GM21619 (cell line): ENCODE measurements around the gene E2F7.
"Not testable (repeated sequence)": the region's sequence is repeated elsewhere in the genome, so short reads cannot be mapped to it uniquely, and the experiment has no call there.

Experiments used
- ATAC-seq: cut with Tn5 transposase; IDR thresholded peaks from one replicate; pipeline ENCODE4 v1.9.1; 2021; ENCODE audit not compliant: unreplicated experiment

Gene E2F7

GRCh38 chr12:77065361-77066204, at the start of gene E2F7:
TSS of gene E2F7 (minus strand) at chr12:77065569. CDS start at chr12:77064635, 934 bp downstream.
- peak; percentile 69 for ATAC-seq

- ATAC-seq, result no peak
Measured at GRCh38 chr12:77113971-77114370, 48.6 kb upstream of the E2F7 start.

- no peak for ATAC-seq
Measured at GRCh38 chr12:77108707-77109106, 43.3 kb upstream of the E2F7 start.

GRCh38 chr12:77107121-77107520, 41.8 kb upstream of the E2F7 start:
- no peak for ATAC-seq

- ATAC-seq, result no peak
Measured at GRCh38 chr12:77104792-77105191, 39.4 kb upstream of the E2F7 start.

- ATAC-seq, result no peak
Measured at GRCh38 chr12:77104286-77104685, 38.9 kb upstream of the E2F7 start.

- no peak for ATAC-seq
Measured at GRCh38 chr12:77102691-77103090, 37.3 kb upstream of the E2F7 start.

- no peak for ATAC-seq
Measured at GRCh38 chr12:77102123-77102522, 36.8 kb upstream of the E2F7 start.

GRCh38 chr12:77099799-77100198, 34.4 kb upstream of the E2F7 start:
- ATAC-seq, result no peak

- no peak for ATAC-seq
Measured at GRCh38 chr12:77097846-77098245, 32.5 kb upstream of the E2F7 start.

- ATAC-seq, result not testable (repeated sequence)
Measured at GRCh38 chr12:77092227-77092626, 26.9 kb upstream of the E2F7 start.

GRCh38 chr12:77089686-77090220, 24.4 kb upstream of the E2F7 start:
- no peak for ATAC-seq

GRCh38 chr12:77087427-77087826, 22.1 kb upstream of the E2F7 start:
- ATAC-seq, result no peak

GRCh38 chr12:77082021-77082420, 16.7 kb upstream of the E2F7 start:
- no peak for ATAC-seq

GRCh38 chr12:77079631-77080030, 14.3 kb upstream of the E2F7 start:
- no peak for ATAC-seq

- ATAC-seq, result no peak
Measured at GRCh38 chr12:77078231-77078630, 12.9 kb upstream of the E2F7 start.

- ATAC-seq, result no peak
Measured at GRCh38 chr12:77076886-77077285, 11.5 kb upstream of the E2F7 start.

- not testable (repeated sequence) for ATAC-seq
Measured at GRCh38 chr12:77073894-77074293, 8.5 kb upstream of the E2F7 start.

GRCh38 chr12:77072833-77073495, 7.6 kb upstream of the E2F7 start:
- no peak for ATAC-seq

GRCh38 chr12:77070800-77071449, 5.6 kb upstream of the E2F7 start:
- ATAC-seq, result no peak

- ATAC-seq, result peak; percentile 78
Measured at GRCh38 chr12:77070382-77070781, 5.0 kb upstream of the E2F7 start.
